ENCODE measurements around the gene ADAMTS12. TPM values are rescaled to one million over a fixed set of nuclear protein-coding genes. Genes with fewer than 3 reads are reported as not detected.
A peak's percentile ranks its signal among the peaks of the same experiment; 100 is the strongest.

The ADAMTS12 gene
- polyA plus RNA-seq, 1 of the 3 experiments (the other 2 are of a cell fraction): 2.5 TPM

GRCh38 chr5:33726422-33727165 is 165.2 kb downstream of the ADAMTS12 start:
- Histone ChIP-seq H3K4me1 (ENCODE audit: control insufficient read depth in 1 of 2, insufficient read depth in 2 of 2, low read depth in 1 of 2, low read length in 1 of 2) (no peaks in the 10 kb centered on the region), H3K27ac (ENCODE audit: low read depth in 2 of 2, low read length in 1 of 2) (no peak overlapping the region), H3K27me3 (ENCODE audit: insufficient read depth) (no peaks in the 10 kb centered on the region), H3K9ac (no peak overlapping the region), H4K20me1 (ENCODE audit: insufficient read depth) (no peaks in the 10 kb centered on the region), H3K4me3 (ENCODE audit: low read depth in 2 of 2, low read length in 1 of 2) (no peak overlapping the region), H2AFZ (ENCODE audit: low read depth) (no peak overlapping the region), H3K4me2 (no peak overlapping the region), H3K36me3 (replicated peaks in 1 of 2; ENCODE audit: control insufficient read depth in 1 of 2, insufficient read depth in 2 of 2, low read length in 1 of 2) (no peaks in the 10 kb centered on the region), H3K9me3 (no peaks in the 10 kb centered on the region), H3F3A (replicated peaks; ENCODE audit: insufficient read depth) (no peaks in the 10 kb centered on the region), H3K9me2 (no peaks in the 10 kb centered on the region), H3K79me2 (ENCODE audit: insufficient read depth) (no peaks in the 10 kb centered on the region)
- no peak for TF ChIP-seq FOXJ3 (CRISPR knock-in tag; IDR thresholded peaks at IDR 0.05)
- TF ChIP-seq NFIC (IDR thresholded peaks at IDR 0.05; ENCODE audit: borderline replicate concordance): 0 out of 2 replicates have a peak, but pooled peaks have one; percentile 7
- ChIA-PET CTCF (interaction anchor here (1.2 kb wide), 1 partner anchor 17 kb away, joined by 3 read pairs; no protein-coding TSS in a partner anchor), POLR2A (no interaction called here)
- WGBS (ENCODE audit: low lambda C conversion rate): 34% methylated on average over 6 of the region's 9 CpGs
- no peak for DNase-seq

DNA sequence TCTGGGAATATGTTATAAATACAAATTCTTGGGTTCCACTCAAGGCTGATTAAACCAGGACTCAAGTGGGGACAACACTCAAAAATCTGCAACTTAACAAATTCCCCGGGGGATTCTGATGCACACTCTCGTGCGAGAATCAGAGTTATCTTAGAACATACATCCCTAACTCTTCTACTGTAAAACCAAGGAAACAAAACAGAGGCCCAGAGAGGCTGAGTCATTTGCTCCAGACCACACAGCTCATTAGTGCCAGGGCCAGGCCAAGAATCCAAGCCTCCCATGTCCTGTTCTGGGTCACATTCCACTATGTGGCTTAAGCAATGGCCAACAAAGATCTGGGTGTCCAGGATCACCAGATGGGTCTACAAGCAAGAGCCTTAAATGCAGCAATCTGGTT is 166.0 kb downstream of the ADAMTS12 start:
- no peak overlapping the region for H3K27ac ChIP-seq (ENCODE audit: low read depth in 2 of 2, low read length in 1 of 2)
- ChIA-PET CTCF (interaction anchor here (1.2 kb wide), 1 partner anchor 18 kb away, joined by 3 read pairs; no protein-coding TSS in a partner anchor), POLR2A (no interaction called here)
- no peaks in the 10 kb centered on the region for H3K27me3 ChIP-seq (ENCODE audit: insufficient read depth)
- 58% methylated on average over 3 of the region's 3 CpGs for WGBS (ENCODE audit: low lambda C conversion rate)
- no peaks in the 10 kb centered on the region for H4K20me1 ChIP-seq (ENCODE audit: insufficient read depth)
- H3K9me2 ChIP-seq: no peaks in the 10 kb centered on the region
- no peak for DNase-seq
- H3K4me3 ChIP-seq (ENCODE audit: low read depth in 2 of 2, low read length in 1 of 2): no peak overlapping the region
- no peak overlapping the region for H2AFZ ChIP-seq (ENCODE audit: low read depth)
- no peak overlapping the region for H3K4me2 ChIP-seq
- H3K4me1 ChIP-seq (ENCODE audit: control insufficient read depth in 1 of 2, insufficient read depth in 2 of 2, low read depth in 1 of 2, low read length in 1 of 2): no peaks in the 10 kb centered on the region
- H3K9ac ChIP-seq: no peak overlapping the region
- TF ChIP-seq MXI1 (IDR thresholded peaks at IDR 0.05; ENCODE audit: low read depth, low read length) (no peak), TEAD4 (IDR thresholded peaks at IDR 0.05; ENCODE audit: borderline replicate concordance, insufficient read depth) (no peak)
- no peaks in the 10 kb centered on the region for H3K9me3 ChIP-seq
- no peaks in the 10 kb centered on the region for H3K36me3 ChIP-seq (replicated peaks in 1 of 2; ENCODE audit: control insufficient read depth in 1 of 2, insufficient read depth in 2 of 2, low read length in 1 of 2)
- H3K79me2 ChIP-seq (ENCODE audit: insufficient read depth): no peaks in the 10 kb centered on the region
- H3F3A ChIP-seq (replicated peaks; ENCODE audit: insufficient read depth): no peaks in the 10 kb centered on the region

- DNase-seq: no peak
Measured at GRCh38 chr5:33721491-33722200, 170.1 kb downstream of the ADAMTS12 start.

More at GRCh38 chr5:33721491-33722200, 170.1 kb downstream of the ADAMTS12 start:
- no peaks in the 10 kb centered on the region for H3K27me3 ChIP-seq (ENCODE audit: insufficient read depth)
- no peak overlapping the region for H3K9ac ChIP-seq
- no peaks in the 10 kb centered on the region for H3K36me3 ChIP-seq (replicated peaks in 1 of 2; ENCODE audit: control insufficient read depth in 1 of 2, insufficient read depth in 2 of 2, low read length in 1 of 2)
- TF ChIP-seq, protein P1, sequence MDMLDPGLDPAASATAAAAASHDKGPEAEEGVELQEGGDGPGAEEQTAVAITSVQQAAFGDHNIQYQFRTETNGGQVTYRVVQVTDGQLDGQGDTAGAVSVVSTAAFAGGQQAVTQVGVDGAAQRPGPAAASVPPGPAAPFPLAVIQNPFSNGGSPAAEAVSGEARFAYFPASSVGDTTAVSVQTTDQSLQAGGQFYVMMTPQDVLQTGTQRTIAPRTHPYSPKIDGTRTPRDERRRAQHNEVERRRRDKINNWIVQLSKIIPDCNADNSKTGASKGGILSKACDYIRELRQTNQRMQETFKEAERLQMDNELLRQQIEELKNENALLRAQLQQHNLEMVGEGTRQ (IDR thresholded peaks at IDR 0.05; ENCODE audit: borderline replicate concordance, low read depth, low read length): no peak
- TF ChIP-seq, protein P2, sequence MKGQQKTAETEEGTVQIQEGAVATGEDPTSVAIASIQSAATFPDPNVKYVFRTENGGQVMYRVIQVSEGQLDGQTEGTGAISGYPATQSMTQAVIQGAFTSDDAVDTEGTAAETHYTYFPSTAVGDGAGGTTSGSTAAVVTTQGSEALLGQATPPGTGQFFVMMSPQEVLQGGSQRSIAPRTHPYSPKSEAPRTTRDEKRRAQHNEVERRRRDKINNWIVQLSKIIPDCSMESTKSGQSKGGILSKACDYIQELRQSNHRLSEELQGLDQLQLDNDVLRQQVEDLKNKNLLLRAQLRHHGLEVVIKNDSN (IDR thresholded peaks at IDR 0.05; ENCODE audit: borderline replicate concordance, low read depth): no peak
- TF ChIP-seq FOXJ3 (CRISPR knock-in tag; IDR thresholded peaks at IDR 0.05) (no peak), TAF1 (IDR thresholded peaks at IDR 0.05; ENCODE audit: borderline replicate concordance, low read depth, low read length) (no peak), TEAD4 (IDR thresholded peaks at IDR 0.05; ENCODE audit: borderline replicate concordance, insufficient read depth) (no peak), NRF1 (IDR thresholded peaks at IDR 0.05; ENCODE audit: low read depth, low read length) (no peak), GABPA (IDR thresholded peaks at IDR 0.05; ENCODE audit: low read depth) (no peak), POLR2AphosphoS5 (IDR thresholded peaks at IDR 0.05; ENCODE audit: low read depth, low read length) (no peak), MXI1 (IDR thresholded peaks at IDR 0.05; ENCODE audit: low read depth, low read length) (no peak), ZBTB33 (IDR thresholded peaks at IDR 0.05; ENCODE audit: borderline replicate concordance, low read depth) (no peak), IRF3 (IDR thresholded peaks at IDR 0.05; ENCODE audit: low read depth, low read length) (no peak)
- TF ChIP-seq, protein P3, sequence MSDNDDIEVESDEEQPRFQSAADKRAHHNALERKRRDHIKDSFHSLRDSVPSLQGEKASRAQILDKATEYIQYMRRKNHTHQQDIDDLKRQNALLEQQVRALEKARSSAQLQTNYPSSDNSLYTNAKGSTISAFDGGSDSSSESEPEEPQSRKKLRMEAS (IDR thresholded peaks at IDR 0.05; ENCODE audit: low read depth): no peak
- ChIA-PET CTCF (no interaction called here), POLR2A (no interaction called here)
- no peak overlapping the region for H3K4me2 ChIP-seq
- H3F3A ChIP-seq (replicated peaks; ENCODE audit: insufficient read depth): no peaks in the 10 kb centered on the region
- no peak overlapping the region for H3K27ac ChIP-seq (ENCODE audit: low read depth in 2 of 2, low read length in 1 of 2)
- H3K79me2 ChIP-seq (ENCODE audit: insufficient read depth): no peaks in the 10 kb centered on the region
- no peaks in the 10 kb centered on the region for H3K9me2 ChIP-seq
- no peaks in the 10 kb centered on the region for H3K9me3 ChIP-seq
- no peak overlapping the region for H2AFZ ChIP-seq (ENCODE audit: low read depth)
- H4K20me1 ChIP-seq (ENCODE audit: insufficient read depth): no peaks in the 10 kb centered on the region
- H3K4me3 ChIP-seq (ENCODE audit: low read depth in 2 of 2, low read length in 1 of 2): no peak overlapping the region
- H3K4me1 ChIP-seq (ENCODE audit: control insufficient read depth in 1 of 2, insufficient read depth in 2 of 2, low read depth in 1 of 2, low read length in 1 of 2): no peaks in the 10 kb centered on the region
- 46% methylated on average over 6 of the region's 6 CpGs for WGBS (ENCODE audit: low lambda C conversion rate)

Measured in SK-N-SH (cell line).